K562 (cell line): ENCODE data around the gene ZNF296. TPM values are rescaled to one million over a fixed set of nuclear protein-coding genes. Genes with fewer than 3 reads are reported as not detected.

ENCODE experiments used
- ATF6 ChIP-seq: sonication (generic); formaldehyde crosslinking; IDR thresholded peaks from 2 replicates; pipeline ENCODE4 v1.4.0; 2020; ENCODE audit warnings: mild to moderate bottlenecking, missing genetic modification reagents
- BCL6 ChIP-seq: fragments of 250-450 bp; sonication (Bioruptor Pico); IDR thresholded peaks from 2 replicates; pipeline ENCODE4 v1.4.0; 2020
- CREB1 ChIP-seq, 2 experiments: sonication (generic) in 1 of 2; formaldehyde crosslinking in 1 of 2; IDR thresholded peaks; 2 replicates each; pipeline versions ENCODE4 v1.6.1 to v1.8.0; 2012 to 2022; ENCODE audit warnings: inconsistent platforms in 1 of 2, mild to moderate bottlenecking in 1 of 2, missing genetic modification reagents in 1 of 2, moderate library complexity in 1 of 2
- DPF2 ChIP-seq: fragments of 450-650 bp; IDR thresholded peaks from 2 replicates; pipeline ENCODE4 v1.6.1; 2016
- E2F5 ChIP-seq: sonication (generic); formaldehyde crosslinking; IDR thresholded peaks from 2 replicates; pipeline ENCODE4 v1.8.0; 2022; ENCODE audit warnings: mild to moderate bottlenecking, missing genetic modification reagents
- EP400 ChIP-seq: fragments of 450-650 bp; IDR thresholded peaks from 2 replicates; pipeline ENCODE4 v1.6.1; 2017; ENCODE audit warnings: antibody characterized with exemption, mild to moderate bottlenecking, moderate library complexity
- ESRRA ChIP-seq: fragments of 450-650 bp; IDR thresholded peaks from 2 replicates; pipeline ENCODE4 v1.6.1; 2014; ENCODE audit warnings: low read depth, mild to moderate bottlenecking, moderate library complexity, borderline replicate concordance
- FUS ChIP-seq: fragments of 200-400 bp; formaldehyde crosslinking; optimal IDR thresholded peaks from 2 replicates; pipeline ENCODE3; 2017; ENCODE audit warnings: low read depth, low read length
- GATAD2B ChIP-seq: fragments of 450-650 bp; IDR thresholded peaks from 2 replicates; pipeline ENCODE4 v1.6.1; 2017; ENCODE audit warnings: mild to moderate bottlenecking, borderline replicate concordance
- HES1 ChIP-seq: fragments of 450-650 bp; IDR thresholded peaks from 2 replicates; pipeline ENCODE4 v1.6.1; 2016; ENCODE audit warnings: low read depth, mild to moderate bottlenecking, moderate library complexity
- MEIS2 ChIP-seq: fragments of 450-650 bp; IDR thresholded peaks from 2 replicates; pipeline ENCODE4 v1.6.1; 2014; ENCODE audit warnings: mild to moderate bottlenecking; ENCODE audit not compliant: partially characterized antibody
- NONO ChIP-seq, 2 experiments: fragments of 200-400 bp in 1 of 2; fragments of 450-650 bp in 1 of 2; formaldehyde crosslinking in 1 of 2; IDR thresholded peaks; 2 replicates each; pipeline ENCODE4 v1.6.1; 2017; ENCODE audit warnings: low read depth in 2 of 2, mild to moderate bottlenecking in 2 of 2, moderate library complexity in 2 of 2, low read length in 1 of 2
- PTRF ChIP-seq: fragments of 450-650 bp; IDR thresholded peaks from 2 replicates; pipeline ENCODE4 v1.6.1; 2016; ENCODE audit warnings: mild to moderate bottlenecking, missing genetic modification characterization, missing compliant biosample characterization
- RBM25 ChIP-seq: fragments of 200-400 bp; formaldehyde crosslinking; IDR thresholded peaks from 2 replicates; pipeline ENCODE4 v1.6.1; 2018; ENCODE audit warnings: low read length, low read depth, moderate library complexity; ENCODE audit not compliant: severe bottlenecking
- RNF2 ChIP-seq: sonication (generic); IDR thresholded peaks from 2 replicates; pipeline ENCODE4 v1.6.1; 2016
- SAP30 ChIP-seq: fragments of 200-600 bp; sonication (generic); IDR thresholded peaks from 2 replicates; pipeline ENCODE4 v1.6.1; 2012; ENCODE audit warnings: borderline replicate concordance, low read depth, mild to moderate bottlenecking, moderate library complexity, low read length, control low read depth, inconsistent platforms; ENCODE audit not compliant: insufficient read depth, poor library complexity, severe bottlenecking
- SMARCE1 ChIP-seq: fragments of 450-650 bp; IDR thresholded peaks from 2 replicates; pipeline ENCODE4 v1.7.1; 2016; ENCODE audit warnings: mild to moderate bottlenecking
- SNIP1 ChIP-seq: fragments of 450-650 bp; IDR thresholded peaks from 2 replicates; pipeline ENCODE4 v1.7.1; 2017; ENCODE audit warnings: low read depth, mild to moderate bottlenecking
- SOX6 ChIP-seq: fragments of 450-650 bp; IDR thresholded peaks from 2 replicates; pipeline ENCODE4 v1.6.1; 2014; ENCODE audit warnings: mild to moderate bottlenecking
- SUPT5H ChIP-seq: fragments of 450-650 bp; IDR thresholded peaks from 2 replicates; pipeline ENCODE4 v1.6.1; 2016
- TARDBP ChIP-seq: fragments of 450-650 bp; IDR thresholded peaks from 2 replicates; pipeline ENCODE4 v1.6.1; 2016
- ZNF121 ChIP-seq: sonication (generic); formaldehyde crosslinking; conservative IDR thresholded peaks from 2 replicates; pipeline ENCODE4 v1.8.0; 2022; ENCODE audit warnings: missing genetic modification reagents
- ZNF583 ChIP-seq: fragments of 250-450 bp; sonication (Bioruptor Pico); IDR thresholded peaks from 2 replicates; pipeline ENCODE4 v1.4.0; 2020
- ZNF695 ChIP-seq: fragments of 450-650 bp; formaldehyde crosslinking; IDR thresholded peaks from 2 replicates; pipeline ENCODE4 v1.4.0; 2020; ENCODE audit warnings: mild to moderate bottlenecking, moderate library complexity
- ZNF77 ChIP-seq: fragments of 250-450 bp; sonication (Bioruptor Pico); IDR thresholded peaks from 2 replicates; pipeline ENCODE4 v1.5.0; 2020
- polyA plus RNA-seq, 8 experiments: library from polyadenylated mRNA; depleted of rRNA in 4 of 8; stranded (reverse) in 5 of 8; unstranded in 3 of 8; fragments of >200 nt; fragmentation: Nextera tagmentation in 2 of 8; fragmentation: Illumina TruSeq in 1 of 8; extraction: Ambion mirVana in 2 of 8; extraction: Trizol in 1 of 8; gene quantifications; 2 replicates each; pipeline versions ENCODE4 v1.2.1 to v1.2.3, GENCODE V29; 2011 to 2014; ENCODE audit warnings: inconsistent platforms in 1 of 8, missing spikeins in 1 of 8
- total RNA-seq, 7 experiments: library from RNA; depleted of rRNA in 6 of 7; stranded (reverse); fragments of >200 nt in 6 of 7; fragmentation: Illumina TruSeq in 2 of 7; extraction: Trizol in 2 of 7; gene quantifications; 2 replicates each; pipeline versions ENCODE4 v1.2.1 to v1.2.3, GENCODE V29; 2011 to 2021; ENCODE audit warnings: low replicate concordance in 1 of 7
- TF ChIP-seq, protein P1 (sequence below): fragments of 450-650 bp; IDR thresholded peaks from 2 replicates; pipeline ENCODE4 v1.6.1; 2016

Gene ZNF296
- total and polyA plus RNA-seq, 9 of the 15 experiments (the other 6 are each of a cell fraction or from before 2014, with no cell fraction given): 0.03 to 8.8 (median 0.47) TPM; not detected in 1

GRCh38 chr19:45076029-45076850 lies at the start of gene ZNF296 (continued):
- TF ChIP-seq FUS (no peak), ZNF695 (CRISPR knock-in tag) (no peak), ESRRA (peak; percentile 40; the same call in 1 of the 2 replicates), EP400 (peak; percentile 23; the same call in 1 of the 2 replicates), PTRF (tag) (no peak), SMARCE1 (0 out of 2 replicates have a peak, but pooled peaks have one; percentile 34), DPF2 (peak; percentile 51), NONO (IDR thresholded peaks at IDR 0.05; ENCODE audit: low read depth in 2 of 2, low read length in 1 of 2) (peak in 1 of 2 experiments; percentile 76; a peak in 2 of 4 replicates), ATF6 (CRISPR knock-in tag) (no peak), GATAD2B (peak; percentile 89), SUPT5H (no peak), HES1 (peak; percentile 30; the same call in 1 of the 2 replicates), TARDBP (no peak), ZNF583 (CRISPR knock-in tag) (peak; percentile 58; the same call in 1 of the 2 replicates), RNF2 (no peak; the same call in 1 of the 2 replicates), SOX6 (peak; percentile 48; the same call in 1 of the 2 replicates), SAP30 (no peak), RBM25 (no peak), ZNF77 (CRISPR knock-in tag) (no peak), CREB1 (IDR thresholded peaks at IDR 0.05) (no peak; the same call in 1 of the 2 replicates), CREB1 (CRISPR knock-in tag; IDR thresholded peaks at IDR 0.05) (peak; percentile 11; the same call in 1 of the 2 replicates), SNIP1 (no peak), E2F5 (CRISPR knock-in tag) (0 out of 2 replicates have a peak, but pooled peaks have one; percentile 42), ZNF121 (CRISPR knock-in tag) (no peak), BCL6 (CRISPR knock-in tag) (no peak), MEIS2 (peak; percentile 32)
- TF ChIP-seq, protein P1, sequence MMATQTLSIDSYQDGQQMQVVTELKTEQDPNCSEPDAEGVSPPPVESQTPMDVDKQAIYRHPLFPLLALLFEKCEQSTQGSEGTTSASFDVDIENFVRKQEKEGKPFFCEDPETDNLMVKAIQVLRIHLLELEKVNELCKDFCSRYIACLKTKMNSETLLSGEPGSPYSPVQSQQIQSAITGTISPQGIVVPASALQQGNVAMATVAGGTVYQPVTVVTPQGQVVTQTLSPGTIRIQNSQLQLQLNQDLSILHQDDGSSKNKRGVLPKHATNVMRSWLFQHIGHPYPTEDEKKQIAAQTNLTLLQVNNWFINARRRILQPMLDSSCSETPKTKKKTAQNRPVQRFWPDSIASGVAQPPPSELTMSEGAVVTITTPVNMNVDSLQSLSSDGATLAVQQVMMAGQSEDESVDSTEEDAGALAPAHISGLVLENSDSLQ: peak; percentile 73
